VCaP (cell line): ENCODE measurements around the gene ITIH3.

Source experiments
- H3K27ac ChIP-seq: fragments of 450-650 bp; 2 replicates; pipeline ENCODE4 v1.5.1; 2017
- TF ChIP-seq, protein P1 (sequence below): fragments of 450-650 bp; conservative IDR thresholded peaks from 2 replicates; pipeline ENCODE4 v1.5.1; 2017; ENCODE audit warnings: mild to moderate bottlenecking, moderate library complexity

Gene ITIH3

DNA sequence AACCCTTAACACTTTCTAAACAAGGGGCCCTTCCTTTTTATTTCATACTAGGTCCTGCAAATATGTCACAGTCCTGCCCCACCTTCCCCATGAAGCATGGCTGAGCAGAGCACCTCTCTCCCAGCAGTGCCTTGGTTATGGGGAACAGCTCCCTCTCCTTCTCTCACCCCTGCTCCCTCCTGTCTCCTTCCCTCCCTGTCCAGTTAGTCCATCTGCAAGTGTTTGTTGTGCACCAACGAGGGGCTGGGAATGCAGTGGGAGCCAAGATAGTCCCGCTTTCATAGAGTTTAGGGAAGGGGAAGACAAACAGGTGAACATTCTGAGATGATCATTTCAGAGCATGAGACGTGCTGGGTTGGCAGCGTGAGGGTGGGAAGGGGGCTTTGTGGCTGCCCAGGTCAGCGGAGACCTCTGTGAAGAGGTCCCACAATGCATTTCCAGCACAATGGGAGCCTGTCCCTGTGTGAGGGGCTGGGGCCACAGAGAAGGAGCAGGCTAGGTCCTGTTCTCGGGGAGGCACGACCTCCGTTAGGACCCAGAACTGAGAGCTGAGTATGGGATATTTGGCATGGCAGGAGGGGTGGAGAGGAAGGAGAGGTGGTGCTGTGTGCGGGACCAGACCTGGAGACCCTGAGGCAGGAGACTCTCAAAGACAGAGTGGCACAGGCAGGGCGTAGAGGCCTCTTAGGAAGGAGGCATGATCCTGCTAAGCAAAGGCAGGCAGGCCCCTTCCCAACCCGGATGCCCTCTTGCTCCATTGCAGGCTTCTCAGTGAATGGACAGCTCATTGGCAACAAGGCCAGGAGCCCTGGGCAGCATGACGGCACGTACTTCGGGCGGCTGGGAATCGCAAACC lies 5.5 kb upstream of the ITIH3 start:
- H3K27ac ChIP-seq = no peak overlapping the region
- TF ChIP-seq, protein P1, sequence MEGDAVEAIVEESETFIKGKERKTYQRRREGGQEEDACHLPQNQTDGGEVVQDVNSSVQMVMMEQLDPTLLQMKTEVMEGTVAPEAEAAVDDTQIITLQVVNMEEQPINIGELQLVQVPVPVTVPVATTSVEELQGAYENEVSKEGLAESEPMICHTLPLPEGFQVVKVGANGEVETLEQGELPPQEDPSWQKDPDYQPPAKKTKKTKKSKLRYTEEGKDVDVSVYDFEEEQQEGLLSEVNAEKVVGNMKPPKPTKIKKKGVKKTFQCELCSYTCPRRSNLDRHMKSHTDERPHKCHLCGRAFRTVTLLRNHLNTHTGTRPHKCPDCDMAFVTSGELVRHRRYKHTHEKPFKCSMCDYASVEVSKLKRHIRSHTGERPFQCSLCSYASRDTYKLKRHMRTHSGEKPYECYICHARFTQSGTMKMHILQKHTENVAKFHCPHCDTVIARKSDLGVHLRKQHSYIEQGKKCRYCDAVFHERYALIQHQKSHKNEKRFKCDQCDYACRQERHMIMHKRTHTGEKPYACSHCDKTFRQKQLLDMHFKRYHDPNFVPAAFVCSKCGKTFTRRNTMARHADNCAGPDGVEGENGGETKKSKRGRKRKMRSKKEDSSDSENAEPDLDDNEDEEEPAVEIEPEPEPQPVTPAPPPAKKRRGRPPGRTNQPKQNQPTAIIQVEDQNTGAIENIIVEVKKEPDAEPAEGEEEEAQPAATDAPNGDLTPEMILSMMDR = no peak

DNA sequence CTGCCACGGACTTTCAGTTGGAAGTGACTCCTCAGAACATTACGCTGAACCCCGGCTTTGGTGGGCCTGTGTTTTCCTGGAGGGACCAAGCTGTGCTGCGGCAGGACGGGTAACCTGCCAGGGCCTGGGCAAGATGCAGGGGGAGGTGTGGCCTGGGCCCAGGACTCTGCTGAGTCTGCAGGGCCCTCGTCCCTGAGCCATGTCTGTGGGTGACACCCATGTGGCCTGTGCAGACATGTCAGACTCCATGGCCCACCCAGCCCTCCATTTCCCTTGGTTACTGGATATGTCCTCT lies 4.9 kb upstream of the ITIH3 start:
- TF ChIP-seq, protein P1 = no peak

DNA sequence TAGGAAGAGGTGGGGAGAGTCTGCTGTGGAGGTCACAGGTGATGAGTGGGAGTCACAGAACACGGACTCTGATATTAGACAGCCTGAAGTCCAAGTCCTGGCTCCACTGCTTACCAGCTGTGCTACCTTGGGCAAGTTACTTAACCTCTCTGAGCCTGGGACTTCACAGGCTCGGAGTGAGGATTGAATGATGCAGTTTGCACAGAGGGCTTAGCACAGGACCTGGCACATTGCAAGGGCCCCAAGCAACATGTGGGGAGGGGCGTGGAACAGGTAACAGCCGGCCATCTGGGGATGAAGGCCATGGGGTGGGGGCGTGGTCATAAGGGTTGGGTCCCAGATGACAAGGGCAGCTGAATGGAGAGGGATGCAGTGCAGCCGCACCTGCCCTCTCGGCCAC lies 4.3 kb upstream of the ITIH3 start:
- TF ChIP-seq, protein P1 = no peak
- no peak overlapping the region for H3K27ac ChIP-seq

More for the DNA sequence above, 4.9 kb upstream of the ITIH3 start:
- H3K27ac ChIP-seq = no peak overlapping the region

DNA sequence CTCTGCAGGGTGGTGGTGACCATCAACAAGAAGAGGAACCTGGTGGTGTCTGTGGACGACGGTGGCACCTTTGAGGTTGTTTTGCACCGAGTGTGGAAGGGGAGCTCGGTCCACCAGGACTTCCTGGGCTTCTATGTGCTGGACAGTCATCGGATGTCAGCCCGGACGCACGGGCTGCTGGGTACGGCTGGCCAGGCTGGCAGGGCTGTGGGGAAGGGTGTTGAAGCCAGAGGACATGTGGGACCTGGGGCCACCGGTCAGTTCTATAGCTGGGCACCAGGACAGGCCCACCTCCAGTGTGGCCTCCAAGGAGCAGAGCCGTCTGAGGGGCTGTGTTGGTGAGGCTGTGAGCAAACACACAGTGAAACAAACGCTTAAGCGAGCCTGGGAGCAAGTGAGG lies 3.9 kb upstream of the ITIH3 start:
- TF ChIP-seq, protein P1 = no peak
- no peak overlapping the region for H3K27ac ChIP-seq

DNA sequence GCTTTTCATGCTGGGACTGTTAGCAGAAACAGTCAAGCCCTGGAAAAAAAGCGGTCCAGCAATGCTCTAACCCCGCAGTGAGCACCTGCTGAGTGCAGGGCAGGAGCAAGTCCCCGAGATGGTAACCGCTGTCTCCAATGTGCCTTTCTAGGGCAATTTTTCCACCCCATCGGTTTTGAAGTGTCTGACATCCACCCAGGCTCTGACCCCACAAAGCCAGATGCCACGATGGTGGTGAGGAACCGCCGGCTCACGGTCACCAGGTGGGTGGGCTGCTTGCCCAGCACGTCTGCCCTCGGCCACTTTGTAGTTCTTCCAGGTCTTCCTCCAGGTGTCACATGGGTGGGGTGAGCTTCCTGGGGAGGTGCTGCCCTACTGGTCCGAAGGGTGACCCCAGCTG lies 3.2 kb upstream of the ITIH3 start:
- TF ChIP-seq, protein P1 = no peak

DNA sequence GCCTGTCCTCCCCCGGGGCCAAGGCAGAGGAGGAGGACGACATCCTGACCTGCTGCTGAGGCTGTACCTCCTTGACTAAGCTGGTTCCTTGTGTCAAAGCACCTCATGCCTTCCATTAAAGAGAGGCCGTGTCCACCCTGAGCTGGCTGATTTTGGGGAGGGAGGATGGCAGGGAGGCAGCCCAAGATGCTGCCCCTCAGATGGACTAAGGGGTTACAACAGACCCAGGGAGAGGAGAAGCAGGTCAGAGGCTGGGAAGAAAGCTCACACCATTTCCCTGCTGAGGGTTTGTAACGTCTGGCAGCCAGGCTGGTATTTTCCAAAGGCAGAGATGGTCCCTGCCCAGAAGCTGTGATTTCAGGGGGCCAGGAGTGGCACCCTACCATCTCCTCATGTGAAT lies 2.7 kb upstream of the ITIH3 start:
- H3K27ac ChIP-seq = no peak overlapping the region
- TF ChIP-seq, protein P1 = no peak

More for the DNA sequence above, 3.2 kb upstream of the ITIH3 start:
- no peak overlapping the region for H3K27ac ChIP-seq

DNA sequence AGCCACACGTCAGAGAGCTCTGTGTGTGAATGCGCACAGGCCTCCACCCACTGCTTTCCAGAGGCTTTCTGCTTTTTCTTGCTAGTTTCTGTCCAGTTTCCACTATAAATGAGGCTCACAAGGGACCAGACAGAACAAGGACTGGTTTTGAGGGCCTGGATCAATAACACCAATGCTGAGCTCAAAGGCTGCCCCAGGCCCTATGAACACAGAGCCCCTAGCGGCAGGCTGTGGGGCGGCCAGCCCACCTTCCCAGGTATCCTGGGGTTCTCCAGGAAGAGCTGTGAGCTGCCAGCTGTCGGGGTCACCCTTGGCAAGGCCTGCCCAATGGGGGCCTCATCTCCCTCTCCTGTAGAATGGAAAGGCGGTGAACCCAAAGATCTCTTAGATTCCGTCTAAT lies 2.2 kb upstream of the ITIH3 start:
- TF ChIP-seq, protein P1 = no peak
- no peak overlapping the region for H3K27ac ChIP-seq
